ENCODE measurements around the gene HDAC4. TPM values are rescaled to one million over a fixed set of nuclear protein-coding genes. Genes with fewer than 3 reads are reported as not detected.

The HDAC4 gene
- polyA plus RNA-seq, 1 donor (not counting 4 experiments of a cell fraction or from before 2014, with no cell fraction given) = 2.9 TPM

DNA sequence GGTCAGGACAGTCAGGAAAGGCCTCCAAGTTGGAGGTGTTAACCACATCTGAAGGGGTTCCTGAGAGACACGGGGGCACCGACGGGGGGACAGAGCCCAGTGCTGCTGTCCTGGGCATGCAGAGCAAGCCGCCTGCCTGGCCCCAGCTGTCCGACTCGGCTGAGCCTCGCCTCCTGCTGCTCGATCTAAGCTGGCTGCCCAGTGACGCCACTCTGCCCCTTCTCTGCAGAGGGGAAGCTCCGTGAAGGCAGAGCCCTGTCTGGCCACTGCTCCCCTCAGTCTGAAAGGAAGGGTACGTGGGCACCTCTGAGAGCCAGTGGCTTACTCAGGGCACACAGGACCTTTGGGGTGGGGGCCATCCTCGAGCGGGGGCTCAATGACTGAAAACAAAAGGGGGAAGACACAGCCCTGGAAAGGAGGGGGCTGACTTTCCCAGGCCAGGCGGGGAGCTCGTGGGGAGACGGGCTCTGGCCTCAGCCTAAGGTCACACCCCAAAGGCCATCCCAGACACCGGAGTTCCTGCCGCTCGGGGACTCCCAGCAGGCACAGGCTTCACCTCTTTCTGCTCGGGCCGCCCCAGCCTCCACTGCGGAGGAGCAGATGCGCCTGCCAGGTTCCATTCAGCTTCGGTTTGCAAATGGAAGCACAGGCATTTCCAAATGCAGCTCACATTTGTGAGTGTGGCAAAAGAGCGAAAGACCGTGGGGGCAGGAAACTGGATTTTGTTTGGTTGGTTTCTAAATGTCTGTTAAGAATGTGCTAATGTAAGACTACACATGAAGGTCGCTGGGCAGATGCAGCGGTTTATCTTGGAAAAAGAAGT lies 136.9 kb downstream of the HDAC4 start:
- Histone ChIP-seq H3K36me3 (ENCODE audit: control insufficient read depth in 2 of 2, extremely low read depth in 1 of 2, insufficient read depth in 2 of 2, low read length in 2 of 2) (no peaks in the 10 kb centered on the region), H3K79me2 (ENCODE audit: control insufficient read depth, insufficient read depth, low read length) (peaks cover 2% of the 10 kb centered on the region), H4K20me1 (ENCODE audit: control insufficient read depth, extremely low read depth, insufficient read depth, low read length) (peaks cover 3% of the 10 kb centered on the region), H3K27me3 (ENCODE audit: control insufficient read depth, extremely low read depth, insufficient read depth, low read length) (no peaks in the 10 kb centered on the region), H3K9ac (ENCODE audit: control insufficient read depth, extremely low read depth, insufficient read depth, low read length) (no peak overlapping the region), H3K4me1 (ENCODE audit: control insufficient read depth, extremely low read depth, insufficient read depth, low read length) (peaks cover 13% of the 10 kb centered on the region), H3K27ac (ENCODE audit: control insufficient read depth, insufficient read depth, low read length) (no peak overlapping the region), H3K9me3 (ENCODE audit: control insufficient read depth, low read depth, low read length) (no peaks in the 10 kb centered on the region), H3K9me1 (ENCODE audit: control insufficient read depth, extremely low read depth, insufficient read depth, low read length) (no peaks in the 10 kb centered on the region), H3K4me3 (ENCODE audit: control insufficient read depth in 2 of 3, extremely low read depth in 1 of 3, insufficient read depth in 2 of 3, low read depth in 1 of 3, low read length in 3 of 3) (no peak overlapping the region), H2AFZ (ENCODE audit: control insufficient read depth, low read length) (no peak overlapping the region), H3K4me2 (ENCODE audit: control insufficient read depth, extremely low read depth, insufficient read depth, low read depth, low read length) (no peak overlapping the region)
- no peak for TF ChIP-seq EZH2 (IDR thresholded peaks at IDR 0.05; ENCODE audit: low read length)
- TF ChIP-seq CTCF (optimal IDR thresholded peaks at IDR 0.05 in 1 of 3, IDR thresholded peaks at IDR 0.05 in 1 of 3, conservative IDR thresholded peaks at IDR 0.05 in 1 of 3; ENCODE audit: extremely low read depth in 1 of 3, insufficient read depth in 2 of 3, low read length in 3 of 3) = no peak
- dilution Hi-C loops (cut with MboI; ENCODE audit: extremely low pct_ligation_motif_present, low sequenced_read_pairs) = no loop called here
- FAIRE-seq (no peak), DNase-seq (ENCODE audit: low read depth, low spot score) (no peak)

GRCh38 chr2:239263231-239263630 lies 137.6 kb downstream of the HDAC4 start:
- H3K79me2 ChIP-seq (ENCODE audit: control insufficient read depth, insufficient read depth, low read length) = peaks cover 2% of the 10 kb centered on the region
- H3K4me2 ChIP-seq (ENCODE audit: control insufficient read depth, extremely low read depth, insufficient read depth, low read depth, low read length) = no peak overlapping the region
- no peaks in the 10 kb centered on the region for H3K36me3 ChIP-seq (ENCODE audit: control insufficient read depth in 2 of 2, extremely low read depth in 1 of 2, insufficient read depth in 2 of 2, low read length in 2 of 2)
- H4K20me1 ChIP-seq (ENCODE audit: control insufficient read depth, extremely low read depth, insufficient read depth, low read length) = peaks cover 3% of the 10 kb centered on the region
- dilution Hi-C loops (cut with MboI; ENCODE audit: extremely low pct_ligation_motif_present, low sequenced_read_pairs) = no loop called here
- no peaks in the 10 kb centered on the region for H3K27me3 ChIP-seq (ENCODE audit: control insufficient read depth, extremely low read depth, insufficient read depth, low read length)
- TF ChIP-seq CTCF (optimal IDR thresholded peaks at IDR 0.05 in 1 of 3, IDR thresholded peaks at IDR 0.05 in 1 of 3, conservative IDR thresholded peaks at IDR 0.05 in 1 of 3; ENCODE audit: extremely low read depth in 1 of 3, insufficient read depth in 2 of 3, low read length in 3 of 3) = no peak
- no peak for TF ChIP-seq EZH2 (IDR thresholded peaks at IDR 0.05; ENCODE audit: low read length)
- no peak overlapping the region for H2AFZ ChIP-seq (ENCODE audit: control insufficient read depth, low read length)
- no peaks in the 10 kb centered on the region for H3K9me3 ChIP-seq (ENCODE audit: control insufficient read depth, low read depth, low read length)
- no peaks in the 10 kb centered on the region for H3K9me1 ChIP-seq (ENCODE audit: control insufficient read depth, extremely low read depth, insufficient read depth, low read length)
- DNase-seq (ENCODE audit: low read depth, low spot score) (no peak), FAIRE-seq (no peak)
- H3K4me1 ChIP-seq (ENCODE audit: control insufficient read depth, extremely low read depth, insufficient read depth, low read length) = peaks cover 13% of the 10 kb centered on the region
- no peak overlapping the region for H3K27ac ChIP-seq (ENCODE audit: control insufficient read depth, insufficient read depth, low read length)
- no peak overlapping the region for H3K4me3 ChIP-seq (ENCODE audit: control insufficient read depth in 2 of 3, extremely low read depth in 1 of 3, insufficient read depth in 2 of 3, low read depth in 1 of 3, low read length in 3 of 3)
- no peak overlapping the region for H3K9ac ChIP-seq (ENCODE audit: control insufficient read depth, extremely low read depth, insufficient read depth, low read length)
